ENCODE results near the gene ANGEL2.
A peak's percentile ranks its signal among the peaks of the same experiment; 100 is the strongest.
"Not testable (repeated sequence)": the region's sequence is repeated elsewhere in the genome, so short reads cannot be mapped to it uniquely, and the experiment has no call there.

The ANGEL2 gene

GRCh38 chr1:213015099-213016050 is at the start of gene ANGEL2:
ANGEL2 (minus strand) TSS chr1:213015867; CDS start chr1:213015671, 196 bp downstream.
- peak; percentile 97 for DNase-seq

DNA sequence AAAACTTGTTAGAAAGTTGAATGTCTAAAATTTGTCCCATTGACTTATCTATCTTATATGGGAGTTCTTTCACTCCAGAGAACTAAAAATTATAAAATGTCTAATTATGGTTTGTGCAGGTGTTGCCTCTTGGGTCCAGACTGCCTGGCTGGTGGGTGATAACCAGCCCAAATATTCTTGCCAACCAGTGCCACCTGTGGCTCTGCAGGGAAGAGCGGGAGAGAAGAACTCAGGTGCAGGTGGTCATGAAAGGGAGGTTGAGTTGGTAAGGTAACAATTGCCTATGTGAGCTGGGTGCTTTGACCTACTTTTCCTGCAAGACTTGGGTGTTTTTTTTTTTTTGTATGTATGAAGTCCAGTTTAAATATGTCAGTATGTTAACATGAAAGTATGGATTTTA is 45.6 kb upstream of the ANGEL2 start:
- no peak for DNase-seq

GRCh38 chr1:213060836-213061235 is 45.2 kb upstream of the ANGEL2 start:
- no peak for DNase-seq

DNA sequence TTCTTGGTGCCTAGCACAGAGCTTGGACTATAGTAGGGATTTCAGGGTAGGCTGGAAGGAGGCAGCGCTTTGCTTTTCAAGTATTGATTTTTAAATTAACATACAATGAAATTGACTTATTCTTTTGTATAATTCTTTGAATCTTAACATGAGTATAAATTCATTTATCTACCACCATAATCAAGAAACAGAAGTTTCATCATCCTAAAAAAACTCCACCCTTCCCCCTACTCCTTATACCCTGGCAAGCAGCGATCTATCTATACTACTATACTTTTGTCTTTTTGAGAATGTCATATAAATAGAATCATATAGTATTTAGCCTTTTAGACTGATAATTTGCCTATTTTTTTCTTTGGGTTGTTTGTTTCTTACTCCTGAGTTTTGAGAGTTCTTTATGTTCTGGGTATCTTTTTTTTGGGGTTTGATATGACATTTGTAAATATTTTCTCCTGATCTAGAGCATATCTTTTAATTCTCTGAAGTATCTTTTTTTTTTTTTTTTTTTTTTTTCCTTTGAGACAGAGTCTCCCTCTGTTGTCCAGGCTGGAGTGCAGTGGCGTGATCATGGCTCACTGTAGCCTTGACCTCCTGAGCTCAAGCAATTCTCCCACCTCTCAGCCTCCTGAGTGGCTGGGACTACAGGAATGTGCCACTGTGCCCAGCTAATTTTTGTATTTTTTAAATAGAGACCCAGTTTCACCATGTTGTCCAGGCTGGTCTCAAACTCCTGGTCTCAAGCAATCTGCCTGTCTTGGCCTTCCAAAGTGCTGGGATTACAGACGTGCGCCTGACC is 41.8 kb upstream of the ANGEL2 start:
- DNase-seq = no peak

GRCh38 chr1:213055767-213056166 is 40.1 kb upstream of the ANGEL2 start:
- no peak for DNase-seq

DNA sequence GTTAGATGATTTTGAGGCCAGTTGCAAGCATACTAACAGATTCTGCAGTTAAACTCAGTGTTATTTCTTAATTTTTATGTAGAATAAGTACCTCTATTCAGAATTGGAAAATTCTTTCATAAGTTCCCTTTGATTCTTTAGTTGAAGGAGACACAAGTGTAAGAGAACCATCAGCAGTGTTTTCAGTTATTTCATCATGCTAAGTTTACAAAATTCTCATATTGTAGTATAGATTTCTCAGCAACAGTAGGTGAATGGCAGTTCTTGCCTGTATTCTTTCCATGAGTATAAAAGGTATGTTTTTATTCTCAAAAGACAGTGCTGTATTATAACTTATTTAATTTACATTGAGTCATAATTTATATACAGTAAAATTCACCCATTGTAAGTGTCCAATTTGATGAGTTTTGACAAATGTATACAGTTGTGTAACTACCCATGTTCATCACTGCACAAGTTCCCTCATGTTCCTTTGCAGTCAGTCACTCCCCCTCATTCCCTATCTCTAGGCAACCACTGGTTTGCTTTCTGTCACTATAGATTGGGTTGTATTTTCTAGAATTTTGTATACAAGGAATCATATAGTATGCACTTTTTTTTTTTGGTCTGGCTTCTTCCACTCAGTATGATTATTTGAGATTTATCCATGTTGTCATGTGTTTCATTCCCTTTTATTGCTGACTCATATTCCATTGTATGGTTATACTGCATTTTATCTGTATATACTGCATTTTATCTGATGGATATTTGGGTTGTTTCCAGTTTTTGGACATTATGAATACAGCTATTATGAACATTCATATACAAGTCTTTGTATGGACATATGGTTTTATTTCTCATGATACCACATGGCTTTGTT is 39.3 kb upstream of the ANGEL2 start:
- no peak for DNase-seq

- DNase-seq = no peak
These were observed 38.5 kb upstream of the ANGEL2 start for GRCh38 chr1:213054142-213054541.

- no peak for DNase-seq
These were observed 37.8 kb upstream of the ANGEL2 start for GRCh38 chr1:213053455-213053854.

- DNase-seq = no peak
These were observed 36.2 kb upstream of the ANGEL2 start for GRCh38 chr1:213051881-213052202.

- peak; percentile 80 to 82 for DNase-seq
These were observed 35.6 kb upstream of the ANGEL2 start, which contains the start of gene RPS6KC1 for GRCh38 chr1:213051127-213051880. RPS6KC1 (plus strand) TSS chr1:213051241; CDS start chr1:213051405, 164 bp downstream.

DNA sequence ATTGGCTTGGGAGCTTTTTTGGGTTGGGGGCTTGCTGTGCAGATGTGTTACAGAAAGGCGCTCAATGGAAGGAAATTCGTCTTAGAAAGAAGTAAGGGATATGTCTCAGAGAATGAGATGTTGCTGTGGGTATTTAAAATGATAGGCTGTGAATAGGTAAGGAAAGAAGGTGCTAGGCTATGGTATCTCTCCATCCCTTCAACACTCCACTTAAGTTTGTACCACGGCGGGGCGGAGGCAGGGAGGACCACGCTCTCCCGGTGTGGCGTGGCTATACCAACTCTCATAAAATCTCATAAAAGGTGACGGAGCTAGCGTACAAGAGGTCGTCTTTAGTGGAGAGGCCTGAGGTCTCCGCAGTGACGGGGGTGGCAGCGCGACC is 35.1 kb upstream of the ANGEL2 start:
- DNase-seq = no peak

DNA sequence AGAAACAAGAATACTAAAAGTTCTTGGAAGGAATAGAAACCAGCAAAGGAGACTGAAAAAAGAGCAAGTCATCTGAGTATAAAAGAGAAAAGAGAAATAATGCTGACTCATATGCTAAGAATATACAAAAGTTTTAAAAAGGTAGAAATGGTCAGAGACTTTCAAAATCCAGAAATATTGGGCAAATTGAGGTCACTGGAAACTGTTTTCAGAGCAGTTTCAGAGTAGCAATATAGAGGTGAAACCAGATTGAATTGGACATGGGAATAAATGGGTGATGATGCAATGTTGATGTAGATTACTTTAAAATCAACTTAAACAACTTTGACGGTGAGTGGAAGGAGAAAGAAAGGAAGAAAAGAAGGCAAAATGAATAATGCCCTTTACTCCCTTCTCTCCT is 33.6 kb upstream of the ANGEL2 start:
- no peak for DNase-seq

DNA sequence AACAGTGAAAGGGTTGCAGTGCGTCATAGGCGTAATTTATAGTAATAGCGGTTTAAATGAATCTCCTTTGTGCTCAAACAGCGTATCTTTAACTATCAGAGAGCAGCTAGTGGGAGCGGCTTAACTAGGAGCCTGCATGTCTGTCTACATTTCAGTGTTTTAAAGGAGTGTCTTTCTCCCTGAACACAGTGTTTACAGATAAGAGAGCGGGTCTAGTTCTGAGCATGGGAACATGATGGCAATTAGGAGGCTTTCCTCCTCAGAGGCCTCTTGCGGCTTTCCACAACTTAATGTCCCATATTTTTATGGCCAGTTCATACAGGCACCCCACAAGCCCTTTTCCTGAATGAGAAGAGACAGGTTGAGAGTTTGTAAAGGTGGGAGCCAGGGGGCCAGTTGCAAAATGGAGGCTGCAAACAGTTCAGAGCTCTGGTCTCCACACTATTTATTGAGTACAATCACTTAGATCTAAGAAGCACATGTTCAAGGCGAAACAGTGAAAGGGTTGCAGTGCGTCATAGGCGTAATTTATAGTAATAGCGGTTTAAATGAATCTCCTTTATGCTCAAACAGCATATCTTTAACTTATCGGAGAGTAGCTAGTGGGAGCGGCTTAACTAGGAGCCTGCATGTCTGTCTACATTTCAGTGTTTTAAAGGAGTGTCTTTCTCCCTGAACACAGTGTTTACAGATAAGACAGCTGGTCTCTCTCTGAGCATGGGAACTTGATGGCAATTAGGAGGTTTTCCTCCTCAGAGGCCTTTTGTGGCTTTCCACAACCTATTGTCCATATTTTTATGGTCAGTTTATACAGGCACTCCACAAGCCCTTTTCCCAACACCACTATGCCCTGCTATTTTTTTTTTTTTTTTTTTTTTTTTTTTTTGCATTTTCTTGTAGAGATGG is 29.9 kb upstream of the ANGEL2 start:
- not testable (repeated sequence) for DNase-seq

DNA sequence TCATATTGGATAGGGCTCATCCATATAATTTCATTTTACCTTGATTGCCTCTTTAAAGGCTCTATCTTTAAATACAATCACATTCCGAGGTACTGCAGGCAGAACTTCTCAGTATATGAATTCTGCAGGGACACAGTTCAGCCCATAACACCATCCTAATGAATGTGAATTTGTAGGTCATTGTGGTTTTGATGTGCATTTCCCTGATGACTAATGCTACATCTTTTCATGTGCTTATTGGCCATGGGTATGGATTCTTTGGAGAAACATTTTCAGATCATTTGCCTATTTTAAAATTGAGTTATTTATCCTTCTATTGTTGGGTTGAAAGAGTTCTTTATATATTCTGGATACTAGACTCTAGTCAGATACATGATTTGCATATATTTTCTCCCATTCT is 25.8 kb upstream of the ANGEL2 start:
- no peak for DNase-seq

GRCh38 chr1:213035573-213035972 is 19.9 kb upstream of the ANGEL2 start:
- DNase-seq = no peak

DNA sequence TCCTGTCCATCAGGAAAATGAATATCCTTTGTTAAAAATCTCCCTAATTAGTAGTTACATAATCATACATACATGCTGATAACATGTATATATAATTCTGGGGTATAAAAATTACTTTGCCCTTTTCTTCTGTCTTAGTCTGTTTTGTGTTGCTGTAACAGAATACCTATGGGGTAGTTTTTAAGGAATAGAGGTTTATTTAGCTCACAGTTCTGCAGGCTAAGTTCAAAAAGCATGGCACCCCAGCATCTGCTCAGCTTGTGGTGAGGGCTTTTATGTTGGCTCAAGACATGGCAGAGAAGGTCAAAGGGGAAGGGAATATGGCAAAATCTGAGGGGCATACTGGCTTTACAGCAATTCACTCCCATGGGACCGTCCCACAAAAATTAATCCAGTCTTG is 19.0 kb upstream of the ANGEL2 start:
- DNase-seq = no peak

GRCh38 chr1:213032651-213033050 is 17.0 kb upstream of the ANGEL2 start:
- no peak for DNase-seq

GRCh38 chr1:213027024-213027423 is 11.4 kb upstream of the ANGEL2 start:
- not testable (repeated sequence) for DNase-seq

DNA sequence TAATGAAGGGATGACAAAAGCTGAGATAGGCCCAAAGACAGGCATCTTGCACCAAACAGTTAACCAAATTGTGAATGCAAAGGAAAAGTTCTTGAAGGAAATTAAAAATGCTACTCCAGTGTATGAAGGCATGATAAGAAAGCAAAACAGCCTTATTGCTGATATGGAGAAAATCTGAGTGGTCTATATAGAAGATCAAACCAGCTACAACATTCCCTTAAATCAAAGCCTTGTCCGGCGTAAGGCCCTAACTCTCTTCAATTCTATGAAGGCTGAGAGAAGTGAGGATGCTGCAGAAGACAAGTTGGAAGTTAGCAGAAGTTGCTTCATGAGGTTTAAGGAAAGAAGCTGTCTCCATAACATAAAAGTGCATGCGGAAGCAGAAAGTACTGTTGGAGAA is 4.3 kb upstream of the ANGEL2 start:
- no peak for DNase-seq

- no peak for DNase-seq
These were observed 3.8 kb upstream of the ANGEL2 start for GRCh38 chr1:213019450-213019849.
